Endodermal cell (in vitro differentiated cells): ENCODE measurements around the gene ACAN. TPM values are rescaled to one million over a fixed set of nuclear protein-coding genes. Genes with fewer than 3 reads are reported as not detected.

ENCODE experiments used
- DNase-seq: peaks from one replicate; pipeline ENCODE4 v3.0.0-alpha.2; 2017
- H3K27ac ChIP-seq: 2 replicates; pipeline ENCODE4 v1.5.1; 2013; ENCODE audit warnings: mild to moderate bottlenecking, low read depth, low read length, moderate library complexity
- H3K27me3 ChIP-seq: 2 replicates; pipeline ENCODE4 v1.6.1; 2013; ENCODE audit warnings: mild to moderate bottlenecking, low read length, moderate library complexity; ENCODE audit not compliant: insufficient read depth, control insufficient read depth, poor library complexity, severe bottlenecking
- H3K36me3 ChIP-seq: 2 replicates; pipeline ENCODE4 v1.7.0; 2013; ENCODE audit warnings: mild to moderate bottlenecking, low read length, moderate library complexity; ENCODE audit not compliant: control insufficient read depth, insufficient read depth
- H3K4me1 ChIP-seq: one replicate; pipeline ENCODE4 v1.7.0; 2013; ENCODE audit warnings: low read length; ENCODE audit not compliant: control insufficient read depth, insufficient read depth
- H3K4me3 ChIP-seq: 2 replicates; pipeline ENCODE4 v1.5.1; 2013; ENCODE audit warnings: mild to moderate bottlenecking, low read length, moderate library complexity
- H3K9ac ChIP-seq: 2 replicates; pipeline ENCODE4 v1.6.1; 2013; ENCODE audit warnings: mild to moderate bottlenecking, low read length, moderate library complexity; ENCODE audit not compliant: poor library complexity, severe bottlenecking; ENCODE audit errors: extremely low read depth
- H3K9me3 ChIP-seq: 2 replicates; pipeline ENCODE4 v1.6.1; 2013; ENCODE audit warnings: mild to moderate bottlenecking, low read length, moderate library complexity; ENCODE audit not compliant: control insufficient read depth
- H3K27ac Mint-ChIP-seq: 2 replicates; pipeline ENCODE4 v1.8.0; 2020; ENCODE audit warnings: mixed read lengths
- H3K27me3 Mint-ChIP-seq: 2 replicates; pipeline ENCODE4 v1.8.0; 2021; ENCODE audit warnings: mild to moderate bottlenecking, mixed read lengths; ENCODE audit not compliant: insufficient read depth
- H3K36me3 Mint-ChIP-seq: 2 replicates; pipeline ENCODE4 v1.8.0; 2020; ENCODE audit warnings: low read depth, mixed read lengths
- H3K4me1 Mint-ChIP-seq: 2 replicates; pipeline ENCODE4 v1.8.0; 2020; ENCODE audit warnings: mixed read lengths
- H3K4me3 Mint-ChIP-seq: 2 replicates; pipeline ENCODE4 v1.8.0; 2020; ENCODE audit warnings: mild to moderate bottlenecking, moderate library complexity, mixed read lengths
- H3K9me3 Mint-ChIP-seq: 2 replicates; pipeline ENCODE4 v1.8.0; 2020; ENCODE audit warnings: mild to moderate bottlenecking, mixed read lengths
- WGBS, 2 experiments: methylation state at CpG; one replicate each; pipeline versions ENCODE4 v1.1.5 to v1.1.7; 2013; ENCODE audit warnings: missing lambda C conversion rate in 2 of 2, mixed read lengths in 1 of 2; ENCODE audit not compliant: insufficient coverage in 1 of 2, insufficient read length in 1 of 2; 5-methylcytosine and 5-hydroxymethylcytosine counted together
- total RNA-seq, 2 donors: library from RNA; stranded (reverse); fragmentation: NEBNext Ultra II Directional in 1 of 2; extraction: Animal tissue kit (Norgen Biotek cat#: 25700) in 1 of 2; gene quantifications; 2 replicates in 1 of 2; 3 replicates in 1 of 2; pipeline ENCODE4 v1.2.1, GENCODE V29; 2021
- TF ChIP-seq, protein P1 (sequence below): fragments of 200-600 bp; sonication (generic); conservative IDR thresholded peaks from 2 replicates; pipeline ENCODE4 v1.5.0; 2021; ENCODE audit warnings: antibody characterized with exemption, mild to moderate bottlenecking

ACAN gene
- total RNA-seq, 2 donors from 2014 or later, result 0.38 to 0.75 TPM

DNA sequence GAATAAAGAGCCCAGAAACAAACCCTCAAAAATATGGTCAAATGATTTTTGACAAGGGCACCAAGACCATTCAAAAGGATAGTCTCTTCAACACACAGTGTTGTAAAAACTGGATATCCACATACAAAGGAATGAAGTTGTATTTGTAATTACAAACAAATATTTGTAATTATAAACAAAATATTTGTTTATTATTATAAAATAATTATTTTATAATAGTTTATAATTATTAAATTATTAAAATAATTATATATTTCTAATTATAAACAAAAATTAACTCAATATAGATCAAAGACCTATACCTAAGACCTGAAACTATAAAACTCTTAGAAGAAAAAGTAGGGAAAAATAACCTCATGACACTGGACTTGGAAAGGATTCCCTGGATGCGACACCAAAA is 23.3 kb upstream of the ACAN start:
- WGBS, 2 experiments, result 88 to 100% methylated on average over 1 of the region's 1 CpG

DNA sequence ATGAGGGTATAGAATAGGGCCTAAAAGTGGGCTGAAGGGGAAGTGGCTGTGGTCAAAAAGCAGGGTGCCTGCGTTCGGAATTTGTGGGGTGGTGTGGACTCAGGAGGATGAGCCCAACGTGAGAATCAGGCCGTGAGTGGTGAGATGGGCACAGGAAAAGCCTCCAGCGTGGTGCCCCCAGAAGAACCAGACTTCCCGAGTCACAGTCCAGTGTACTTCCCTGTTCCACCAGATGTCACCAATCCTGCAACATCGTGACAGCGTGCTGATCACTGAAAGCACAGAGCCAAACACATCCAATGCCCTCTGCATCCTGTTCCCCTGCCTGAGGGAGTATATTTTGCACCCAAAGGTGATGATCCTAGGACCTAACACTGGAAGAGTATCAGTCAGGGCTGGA is 20.8 kb upstream of the ACAN start:
- Histone ChIP-seq H3K36me3 (no peaks in the 10 kb centered on the region), H3K4me1 (no peaks in the 10 kb centered on the region), H3K4me3 (no peak overlapping the region), H3K9me3 (no peaks in the 10 kb centered on the region), H3K27ac (no peak overlapping the region), H3K27me3 (peaks cover 7% of the 10 kb centered on the region), H3K9ac (no peak overlapping the region)
- no peak overlapping the region for H3K4me3 Mint-ChIP-seq
- DNase-seq, result no peak
- H3K36me3 Mint-ChIP-seq, result no peaks in the 10 kb centered on the region
- H3K4me1 Mint-ChIP-seq, result no peaks in the 10 kb centered on the region
- H3K27ac Mint-ChIP-seq, result no peak overlapping the region
- peaks cover 2% of the 10 kb centered on the region for H3K9me3 Mint-ChIP-seq
- TF ChIP-seq, protein P1, sequence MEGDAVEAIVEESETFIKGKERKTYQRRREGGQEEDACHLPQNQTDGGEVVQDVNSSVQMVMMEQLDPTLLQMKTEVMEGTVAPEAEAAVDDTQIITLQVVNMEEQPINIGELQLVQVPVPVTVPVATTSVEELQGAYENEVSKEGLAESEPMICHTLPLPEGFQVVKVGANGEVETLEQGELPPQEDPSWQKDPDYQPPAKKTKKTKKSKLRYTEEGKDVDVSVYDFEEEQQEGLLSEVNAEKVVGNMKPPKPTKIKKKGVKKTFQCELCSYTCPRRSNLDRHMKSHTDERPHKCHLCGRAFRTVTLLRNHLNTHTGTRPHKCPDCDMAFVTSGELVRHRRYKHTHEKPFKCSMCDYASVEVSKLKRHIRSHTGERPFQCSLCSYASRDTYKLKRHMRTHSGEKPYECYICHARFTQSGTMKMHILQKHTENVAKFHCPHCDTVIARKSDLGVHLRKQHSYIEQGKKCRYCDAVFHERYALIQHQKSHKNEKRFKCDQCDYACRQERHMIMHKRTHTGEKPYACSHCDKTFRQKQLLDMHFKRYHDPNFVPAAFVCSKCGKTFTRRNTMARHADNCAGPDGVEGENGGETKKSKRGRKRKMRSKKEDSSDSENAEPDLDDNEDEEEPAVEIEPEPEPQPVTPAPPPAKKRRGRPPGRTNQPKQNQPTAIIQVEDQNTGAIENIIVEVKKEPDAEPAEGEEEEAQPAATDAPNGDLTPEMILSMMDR, result no peak
- H3K27me3 Mint-ChIP-seq, result peaks cover 7% of the 10 kb centered on the region
- WGBS, 2 experiments, result 84 to 86% methylated on average over 8 of the region's 8 CpGs

More for the DNA sequence above, 23.3 kb upstream of the ACAN start:
- TF ChIP-seq, protein P1, result no peak
- Mint-ChIP-seq H3K4me3 (no peak overlapping the region), H3K36me3 (no peaks in the 10 kb centered on the region), H3K27me3 (peaks cover 14% of the 10 kb centered on the region), H3K4me1 (no peaks in the 10 kb centered on the region), H3K27ac (no peak overlapping the region), H3K9me3 (peaks cover 7% of the 10 kb centered on the region)
- Histone ChIP-seq H3K9me3 (peaks cover 5% of the 10 kb centered on the region), H3K4me3 (no peak overlapping the region), H3K4me1 (no peaks in the 10 kb centered on the region), H3K36me3 (no peaks in the 10 kb centered on the region), H3K27me3 (no peaks in the 10 kb centered on the region), H3K9ac (no peak overlapping the region), H3K27ac (no peak overlapping the region)
- no peak for DNase-seq

DNA sequence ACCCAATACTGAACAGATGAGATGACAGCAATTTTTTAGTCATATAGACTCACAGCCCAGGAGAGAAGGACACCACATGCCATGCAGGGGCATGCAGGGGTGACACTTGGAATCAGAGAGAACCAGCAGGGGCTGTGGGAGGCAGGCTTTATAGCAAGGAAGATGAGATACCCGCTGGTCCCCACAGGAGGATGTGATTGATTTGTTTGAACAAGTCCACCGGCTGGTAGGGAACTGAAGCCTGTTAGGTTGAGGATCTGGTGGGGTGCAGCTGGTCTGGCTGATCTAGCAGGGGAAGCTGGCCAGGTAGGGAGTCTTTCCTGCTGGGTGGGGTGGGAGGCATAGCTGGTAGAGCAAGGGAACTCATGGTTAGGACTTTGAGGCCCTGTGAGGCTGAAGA is 18.0 kb upstream of the ACAN start:
- Histone ChIP-seq H3K27me3 (peaks cover 8% of the 10 kb centered on the region), H3K4me3 (no peak overlapping the region), H3K27ac (no peak overlapping the region), H3K9me3 (no peaks in the 10 kb centered on the region), H3K36me3 (no peaks in the 10 kb centered on the region), H3K9ac (no peak overlapping the region), H3K4me1 (no peaks in the 10 kb centered on the region)
- Mint-ChIP-seq H3K4me3 (no peak overlapping the region), H3K4me1 (no peaks in the 10 kb centered on the region), H3K27me3 (peaks cover 4% of the 10 kb centered on the region), H3K9me3 (peaks cover 2% of the 10 kb centered on the region), H3K36me3 (no peaks in the 10 kb centered on the region), H3K27ac (no peak overlapping the region)
- DNase-seq, result no peak
- 81 to 87% methylated on average over 2 of the region's 2 CpGs for WGBS, 2 experiments
- TF ChIP-seq, protein P1, result no peak
